Activated CD4-positive, CD25-positive, alpha-beta regulatory T cell (primary cell): ENCODE data around the gene CLMP.
"Not testable (repeated sequence)": the region's sequence is repeated elsewhere in the genome, so short reads cannot be mapped to it uniquely, and the experiment has no call there.

Experiments used
- DNase-seq, 4 experiments: peaks; one replicate each; lab custom pipeline; 2025; lab: John Stamatoyannopoulos, UW

CLMP gene

GRCh38 chr11:123218451-123218850 is 23.4 kb upstream of the CLMP start:
- DNase-seq, result no peak

GRCh38 chr11:123217897-123218296 is 22.8 kb upstream of the CLMP start:
- DNase-seq, result no peak

- no peak for DNase-seq
Measured at GRCh38 chr11:123216249-123216648, 21.2 kb upstream of the CLMP start.

DNA sequence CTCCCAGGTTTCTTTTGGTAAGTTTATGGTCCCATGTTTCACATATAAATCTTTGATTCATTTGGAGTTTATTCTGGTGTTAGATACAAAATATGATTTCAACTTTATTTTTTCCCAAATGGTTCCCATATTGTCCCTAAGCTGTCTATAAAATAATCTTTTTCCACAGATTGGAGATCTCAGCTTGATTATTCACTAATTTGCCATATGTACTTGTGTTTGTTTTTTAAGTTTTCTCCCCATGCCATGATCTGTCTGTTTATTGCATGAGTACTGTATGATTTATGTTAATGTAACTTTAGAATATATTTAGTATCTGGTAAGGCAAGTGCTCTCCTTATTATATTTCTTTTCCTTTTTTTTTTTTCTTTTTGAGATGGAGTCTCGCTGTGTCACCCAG is 19.9 kb upstream of the CLMP start:
- no peak for DNase-seq

- no peak for DNase-seq
Measured at GRCh38 chr11:123214396-123214795, 19.3 kb upstream of the CLMP start.

- no peak for DNase-seq
Measured at GRCh38 chr11:123213307-123213771, 18.3 kb upstream of the CLMP start.

GRCh38 chr11:123212406-123212805 is 17.4 kb upstream of the CLMP start:
- no peak for DNase-seq

- DNase-seq, result no peak
Measured at GRCh38 chr11:123211981-123212380, 16.9 kb upstream of the CLMP start.

GRCh38 chr11:123211149-123211852 is 16.3 kb upstream of the CLMP start:
- no peak for DNase-seq

GRCh38 chr11:123209591-123209990 is 14.5 kb upstream of the CLMP start:
- no peak for DNase-seq

GRCh38 chr11:123206791-123207434 is 11.9 kb upstream of the CLMP start:
- DNase-seq, result no peak

DNA sequence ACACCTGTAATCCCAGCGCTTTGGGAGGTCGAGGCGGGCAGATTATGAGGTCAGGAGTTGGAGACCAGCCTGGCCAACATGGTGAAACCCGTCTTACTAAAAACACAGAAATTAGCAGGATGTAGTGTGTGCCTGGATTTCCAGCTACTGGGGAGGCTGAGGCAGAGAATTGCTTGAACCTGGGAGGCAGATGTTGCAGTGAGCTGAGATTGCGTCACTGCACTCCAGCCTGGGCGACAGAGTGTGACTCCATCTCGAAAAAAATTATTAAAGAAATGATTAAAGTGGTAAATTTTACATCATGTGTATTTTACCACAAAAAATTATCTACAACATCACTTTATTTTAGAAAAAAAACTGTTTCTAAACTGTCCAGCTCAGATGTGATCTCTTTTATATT is 11.0 kb upstream of the CLMP start:
- DNase-seq, result not testable (repeated sequence)

DNA sequence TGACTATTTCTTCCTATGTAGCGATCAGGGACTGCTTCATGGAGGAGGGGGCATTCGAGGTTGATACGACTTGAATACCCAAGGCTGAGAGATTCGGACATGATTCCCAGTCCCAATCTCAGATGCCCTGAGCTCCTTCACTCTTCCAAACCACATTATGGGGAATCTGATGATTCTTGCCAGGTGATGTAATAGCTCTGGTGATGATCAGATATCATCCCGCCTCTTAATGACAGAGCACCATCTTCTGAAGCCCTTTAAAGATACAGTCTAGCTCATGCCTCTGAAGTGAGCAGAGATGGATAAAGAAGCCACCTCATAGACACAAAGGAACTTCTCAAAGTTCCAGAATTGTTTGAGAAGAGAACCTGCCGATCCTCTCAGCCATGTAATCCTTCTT is 8.9 kb upstream of the CLMP start:
- DNase-seq, result no peak

GRCh38 chr11:123203471-123203870 is 8.4 kb upstream of the CLMP start:
- DNase-seq, result no peak

DNA sequence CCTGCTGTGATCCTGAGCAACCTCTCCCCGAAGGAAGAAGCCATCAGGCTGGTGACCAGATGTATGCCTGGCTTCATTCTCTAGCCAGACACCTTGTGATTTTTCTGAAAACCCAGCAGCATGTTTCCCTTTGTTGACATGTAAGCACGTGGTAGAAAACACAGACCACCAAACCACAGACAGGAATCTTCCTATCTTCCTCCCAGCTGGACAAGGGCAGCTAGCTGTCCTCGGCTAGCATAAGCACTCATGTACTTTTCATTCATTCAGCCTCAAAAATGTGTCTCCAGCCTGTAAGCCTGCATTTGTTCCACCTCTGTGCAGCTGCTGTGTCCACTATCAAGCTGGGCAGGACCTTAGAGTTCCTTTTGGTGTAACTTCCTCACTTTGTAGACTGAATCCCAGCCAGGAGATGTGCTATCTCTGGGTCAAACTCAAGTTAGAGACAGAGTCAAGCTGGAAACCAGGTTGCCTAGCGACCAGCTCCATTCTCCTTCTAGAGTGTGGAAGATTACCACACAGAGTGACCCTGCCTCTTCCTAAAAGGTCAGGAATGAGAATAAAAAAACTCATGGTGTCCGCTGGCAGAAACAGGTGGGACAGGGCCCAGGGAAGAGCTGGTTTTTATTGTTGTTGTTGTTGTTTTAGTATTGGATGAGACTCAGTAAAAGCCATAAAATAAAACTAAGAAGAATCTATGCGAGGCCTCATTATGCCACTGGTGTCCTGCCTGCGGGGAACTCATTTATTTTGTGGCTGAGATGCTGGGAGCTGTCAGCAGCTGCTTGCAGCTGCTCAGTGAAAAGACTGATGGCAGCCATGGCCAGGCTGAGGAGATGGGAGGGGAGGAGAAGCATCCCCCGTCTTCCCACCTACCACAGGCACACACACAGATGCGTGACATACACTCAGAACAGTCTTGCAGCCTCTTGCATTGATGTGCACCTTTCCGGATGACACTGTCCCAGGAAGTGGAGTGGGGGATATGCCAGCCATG is 7.4 kb upstream of the CLMP start:
- no peak for DNase-seq

- DNase-seq, result no peak
Measured at GRCh38 chr11:123200264-123200663, 5.2 kb upstream of the CLMP start.

DNA sequence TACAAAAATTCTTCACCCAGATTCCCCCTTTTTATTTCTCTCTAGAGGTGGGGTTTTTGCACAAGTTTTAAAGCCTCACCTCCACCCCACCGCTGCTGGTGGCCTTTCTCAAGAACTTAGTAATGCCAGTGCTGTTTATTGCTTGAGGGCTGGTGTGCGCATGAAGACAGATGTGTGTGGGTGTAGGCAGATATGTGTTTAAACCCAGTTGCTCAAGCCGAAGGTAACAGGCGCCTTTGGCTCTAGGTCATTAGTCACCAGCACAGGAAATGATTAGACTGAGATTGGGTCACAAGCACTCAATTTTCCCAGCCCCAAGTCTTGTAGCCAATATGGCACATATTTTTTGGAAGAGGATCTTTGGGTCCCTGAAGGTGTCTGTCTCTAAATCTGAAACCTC is 2.7 kb upstream of the CLMP start:
- no peak for DNase-seq

DNA sequence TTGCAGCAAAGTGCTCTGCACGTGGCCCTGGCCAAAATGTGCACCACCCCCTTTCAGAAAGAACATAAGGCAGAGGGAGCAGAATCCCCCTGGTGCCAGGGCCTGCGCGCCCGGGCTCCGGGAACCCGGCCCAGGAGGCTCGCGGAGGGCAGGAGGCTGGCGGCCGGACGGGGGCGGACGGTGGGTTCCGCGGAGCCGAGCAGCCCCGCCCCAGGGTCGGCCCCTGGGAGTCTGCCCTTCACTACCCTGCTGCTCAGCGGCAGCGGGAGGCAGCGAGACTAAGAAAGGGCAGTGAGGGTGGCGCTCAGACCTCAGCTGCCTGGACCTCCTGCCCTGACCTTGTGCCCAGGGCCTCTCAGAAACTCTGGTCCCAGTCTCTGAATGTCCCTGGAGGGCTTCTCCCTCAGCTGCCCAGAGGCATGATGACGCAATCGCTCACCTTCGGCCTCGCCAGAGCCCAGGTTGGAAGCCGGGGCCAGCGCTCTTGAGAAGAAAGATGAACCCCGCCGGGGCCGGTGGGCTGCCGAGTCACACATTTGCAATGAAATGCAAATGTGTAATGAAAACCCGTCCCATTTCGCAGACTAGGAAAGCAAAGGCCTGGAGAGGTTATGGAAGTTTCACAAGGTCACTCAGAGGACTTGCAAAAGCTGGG is 1.1 kb upstream of the CLMP start:
- DNase-seq, result no peak

DNA sequence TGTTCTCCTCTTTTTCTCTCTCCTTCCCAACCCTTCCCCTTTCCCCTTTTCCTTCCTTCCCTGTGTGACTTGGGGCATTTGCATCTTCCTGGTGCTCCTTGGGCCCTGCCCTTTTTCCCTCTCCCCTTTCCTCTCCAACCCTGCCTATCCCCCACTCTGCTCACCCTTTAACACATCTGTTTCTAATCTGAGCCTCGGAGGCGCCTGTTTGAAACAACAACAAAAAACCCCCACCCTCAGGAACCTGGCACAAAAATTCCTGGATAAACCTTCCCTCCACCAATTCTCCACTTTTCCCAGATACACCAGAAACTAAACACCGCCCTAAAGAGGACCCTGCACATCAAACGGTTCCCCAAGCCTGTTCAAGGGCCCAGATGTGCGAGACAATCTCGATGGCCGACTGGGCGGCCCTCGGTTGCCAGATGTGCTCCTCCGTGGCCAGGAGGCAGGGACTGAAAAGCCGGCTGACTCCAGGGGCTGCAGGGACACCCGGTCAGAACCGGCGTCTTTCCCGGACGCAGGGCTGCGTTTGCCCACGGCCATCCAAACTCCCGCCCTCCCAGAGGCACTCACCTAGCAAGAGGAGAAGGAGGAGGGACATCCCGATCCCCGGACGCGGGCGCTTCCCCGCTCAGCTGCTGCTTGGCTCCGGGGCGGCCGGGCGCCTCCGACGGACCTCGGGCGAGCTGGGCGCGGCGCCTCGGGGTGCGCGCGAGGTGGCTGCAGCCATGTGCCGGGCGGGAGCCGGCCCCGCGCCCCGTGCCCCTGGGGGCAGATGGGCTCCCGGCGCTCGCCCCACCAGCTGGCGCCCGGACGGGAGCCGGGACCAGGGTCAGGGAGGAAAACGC is 486 bp downstream of the CLMP start:
- DNase-seq, result no peak

GRCh38 chr11:123193742-123194141 is 1.3 kb downstream of the CLMP start:
- DNase-seq, result no peak

GRCh38 chr11:123191939-123192338 is 3.1 kb downstream of the CLMP start:
- no peak for DNase-seq
